Breast epithelium (tissue), 3 donors: Measurements from ENCODE around the gene RYR3.

ENCODE experiments used
- CTCF ChIP-seq, 3 donors: fragments of 450-650 bp; IDR thresholded peaks; one replicate each; pipeline ENCODE4 v1.5.1; 2016 to 2017; ENCODE audit warnings: antibody characterized with exemption in 3 of 3, mild to moderate bottlenecking in 3 of 3, moderate library complexity in 3 of 3
- POLR2A ChIP-seq: fragments of 450-650 bp; IDR thresholded peaks from one replicate; pipeline ENCODE4 v1.6.1; 2016; ENCODE audit warnings: antibody characterized with exemption, mild to moderate bottlenecking, moderate library complexity

GRCh38 chr15:33567652-33568051, 256.9 kb downstream of the RYR3 start:
- TF ChIP-seq POLR2A (no peak), CTCF (IDR thresholded peaks at IDR 0.05) (no peak)
